A549 (cell line): ENCODE results near the gene SPC24. TPM values are rescaled to one million over a fixed set of nuclear protein-coding genes. Genes with fewer than 3 reads are reported as not detected.

Source experiments
- ATAC-seq, 2 experiments: fragments of 200-7000 bp in 1 of 2; fragments of >200 bp in 1 of 2; cut with Nextera tagmentation in 1 of 2; cut with Tn5 transposase in 1 of 2; 3 replicates each; pipeline versions ENCODE4 v1.8.0 to v1.9.1; 2018 to 2020; ENCODE audit warnings: mild to moderate bottlenecking in 1 of 2, moderate library complexity in 1 of 2
- CTCF ChIA-PET: fragments of 300-600 bp; sonication (Branson Sonifier 250); formaldehyde crosslinking; extraction: SDS; loops from one replicate; lab custom pipeline; 2021; ENCODE audit warnings: antibody characterized with exemption, inconsistent platforms; lab: Yijun Ruan, JAX
- POLR2A ChIA-PET: fragments of 350-600 bp; formaldehyde crosslinking; extraction: SDS; loops from one replicate; lab custom pipeline; 2021; ENCODE audit warnings: antibody characterized with exemption, inconsistent platforms; lab: Yijun Ruan, JAX
- DNase-seq, 2 experiments: peaks; one replicate each; pipeline versions ENCODE4 v3.0.0 to v3.0.0-alpha.2; 2011 to 2016; ENCODE audit warnings: low read depth in 1 of 2, low spot score in 1 of 2
- FAIRE-seq: peaks from 2 replicates; lab custom pipeline; 2011; peaks lifted over from hg19 to GRCh38; lab: Jason Lieb, UNC
- H3K27ac ChIP-seq, 2 experiments: fragments of >200 bp; sonication (Bioruptor Twin); formaldehyde crosslinking; 3 replicates each; pipeline ENCODE4 v1.5.1; 2016 to 2017
- H3K4me1 ChIP-seq: fragments of >200 bp; sonication (Bioruptor Twin); formaldehyde crosslinking; 3 replicates; pipeline ENCODE4 v1.6.1; 2016
- H3K4me2 ChIP-seq: fragments of >200 bp; sonication (Bioruptor Twin); formaldehyde crosslinking; 3 replicates; pipeline ENCODE4 v1.6.1; 2016
- H3K4me3 ChIP-seq: fragments of >200 bp; sonication (Bioruptor Twin); formaldehyde crosslinking; 3 replicates; pipeline ENCODE4 v1.5.1; 2016
- H3K9me3 ChIP-seq: fragments of >200 bp; sonication (Bioruptor Twin); formaldehyde crosslinking; 3 replicates; pipeline ENCODE4 v1.6.1; 2016
- ATOH8 ChIP-seq: fragments of 250-450 bp; sonication (Bioruptor Pico); IDR thresholded peaks from 2 replicates; pipeline ENCODE4 v1.5.0; 2020; ENCODE audit warnings: low read depth, mild to moderate bottlenecking, moderate library complexity
- BHLHE40 ChIP-seq: IDR thresholded peaks from 2 replicates; pipeline ENCODE4 v1.6.1; 2012; ENCODE audit warnings: low read depth, low read length, inconsistent platforms
- CBX8 ChIP-seq: fragments of 200-600 bp; sonication (generic); IDR thresholded peaks from 2 replicates; pipeline ENCODE4 v1.6.1; 2016
- CEBPB ChIP-seq, 2 experiments: fragments of >200 bp in 1 of 2; sonication (Bioruptor Twin) in 1 of 2; formaldehyde crosslinking in 1 of 2; IDR thresholded peaks; 2 replicates each; pipeline ENCODE4 v1.6.1; 2012 to 2016
- CHD4 ChIP-seq: fragments of 200-600 bp; sonication (generic); IDR thresholded peaks from 2 replicates; pipeline ENCODE4 v1.6.1; 2016; ENCODE audit warnings: antibody characterized with exemption, mild to moderate bottlenecking, borderline replicate concordance
- CTCF ChIP-seq: fragments of >200 bp; sonication (Bioruptor Twin); formaldehyde crosslinking; IDR thresholded peaks from 3 replicates; pipeline ENCODE4 v1.5.1; 2016
- EHMT2 ChIP-seq: fragments of 200-600 bp; sonication (generic); IDR thresholded peaks from 2 replicates; pipeline ENCODE4 v1.6.1; 2016; ENCODE audit warnings: antibody characterized with exemption, low read depth, mild to moderate bottlenecking, moderate library complexity
- FOSB ChIP-seq: fragments of 250-450 bp; sonication (Bioruptor Pico); IDR thresholded peaks from 2 replicates; pipeline ENCODE4 v1.5.0; 2020; ENCODE audit warnings: mild to moderate bottlenecking, moderate library complexity
- HOXB13 ChIP-seq: fragments of 250-450 bp; sonication (Bioruptor Pico); IDR thresholded peaks from 2 replicates; pipeline ENCODE4 v1.5.0; 2020; ENCODE audit warnings: low read depth, mild to moderate bottlenecking, moderate library complexity
- JUN ChIP-seq, 2 experiments: fragments of >200 bp; sonication (Bioruptor Twin); formaldehyde crosslinking; IDR thresholded peaks; 2 replicates in 1 of 2; 3 replicates in 1 of 2; pipeline ENCODE4 v1.6.1; 2016 to 2017
- JUNB ChIP-seq: fragments of >200 bp; sonication (Bioruptor Twin); formaldehyde crosslinking; IDR thresholded peaks from 2 replicates; pipeline ENCODE4 v1.6.1; 2016
- MAX ChIP-seq: IDR thresholded peaks from 2 replicates; pipeline ENCODE4 v1.6.1; 2012
- MAZ ChIP-seq: fragments of 150-350 bp; IDR thresholded peaks from 2 replicates; pipeline ENCODE4 v1.6.1; 2014; ENCODE audit warnings: antibody characterized with exemption, low read depth, low read length, borderline replicate concordance
- PHF8 ChIP-seq: fragments of 200-600 bp; sonication (generic); IDR thresholded peaks from 2 replicates; pipeline ENCODE4 v1.6.1; 2016; ENCODE audit warnings: low read depth, mild to moderate bottlenecking, antibody characterized with exemption, moderate library complexity, borderline replicate concordance
- POLR2A ChIP-seq: IDR thresholded peaks from 2 replicates; pipeline ENCODE4 v1.6.1; 2012; ENCODE audit warnings: mild to moderate bottlenecking, low read length
- POLR2AphosphoS2 ChIP-seq: conservative IDR thresholded peaks from 2 replicates; pipeline ENCODE4 v1.6.1; 2012; ENCODE audit warnings: low read length, improper control_type of control experiment, inconsistent platforms
- RAD21 ChIP-seq, 2 experiments: fragments of >200 bp in 1 of 2; sonication (Bioruptor Twin) in 1 of 2; formaldehyde crosslinking in 1 of 2; IDR thresholded peaks in 1 of 2; conservative IDR thresholded peaks in 1 of 2; 2 replicates in 1 of 2; 3 replicates in 1 of 2; pipeline ENCODE4 v1.6.1; 2012 to 2018; ENCODE audit warnings: inconsistent platforms in 1 of 2
- REST ChIP-seq: fragments of 200-600 bp; sonication (generic); IDR thresholded peaks from 2 replicates; pipeline ENCODE4 v1.6.1; 2016; ENCODE audit warnings: antibody characterized with exemption, mild to moderate bottlenecking, moderate library complexity
- RNF2 ChIP-seq: fragments of 200-600 bp; sonication (generic); IDR thresholded peaks from 2 replicates; pipeline ENCODE4 v1.6.1; 2016; ENCODE audit warnings: low read depth, mild to moderate bottlenecking, antibody characterized with exemption, moderate library complexity, borderline replicate concordance
- SMC3 ChIP-seq: fragments of >200 bp; sonication (Bioruptor Twin); formaldehyde crosslinking; IDR thresholded peaks from 3 replicates; pipeline ENCODE4 v1.6.1; 2018; ENCODE audit warnings: inconsistent platforms
- SREBF2 ChIP-seq: fragments of 450-650 bp; IDR thresholded peaks from 2 replicates; pipeline ENCODE4 v1.6.1; 2014; ENCODE audit warnings: mild to moderate bottlenecking, moderate library complexity
- TP53 ChIP-seq: fragments of 250-450 bp; sonication (Bioruptor Pico); IDR thresholded peaks from 2 replicates; pipeline ENCODE4 v1.5.0; 2021; ENCODE audit warnings: mild to moderate bottlenecking, moderate library complexity
- ZNF302 ChIP-seq: fragments of 250-450 bp; sonication (Bioruptor Pico); IDR thresholded peaks from 2 replicates; pipeline ENCODE4 v1.9.0; 2021; ENCODE audit warnings: inconsistent platforms, mild to moderate bottlenecking, moderate library complexity
- whole genome bisulfite sequencing: methylation state at CpG from one replicate; pipeline ENCODE4 v1.1.6; 2017; ENCODE audit errors: missing lambda C conversion rate; 5-methylcytosine and 5-hydroxymethylcytosine counted together
- polyA plus RNA-seq, 4 experiments: library from polyadenylated mRNA; depleted of rRNA in 3 of 4; stranded (reverse); fragments of >200 nt; fragmentation: RNase III in 1 of 4; extraction: RNeasy Plus Mini Kit Qiagen cat#74134 plus additional on column Dnase treatment in 1 of 4; gene quantifications; 2 replicates in 3 of 4; 3 replicates in 1 of 4; pipeline ENCODE4 v1.2.3, GENCODE V29; 2011 to 2017
- TF ChIP-seq, protein P1 (sequence below): fragments of 450-650 bp; IDR thresholded peaks from 2 replicates; pipeline ENCODE4 v1.6.1; 2014; ENCODE audit warnings: antibody characterized with exemption
- TF ChIP-seq, protein P2 (sequence below): fragments of 250-450 bp; sonication (Bioruptor Pico); IDR thresholded peaks from 2 replicates; pipeline ENCODE4 v1.5.0; 2021; ENCODE audit warnings: mild to moderate bottlenecking, moderate library complexity, borderline replicate concordance
- TF ChIP-seq, protein P3 (sequence below): IDR thresholded peaks from 2 replicates; pipeline ENCODE4 v1.6.1; 2012; ENCODE audit warnings: low read depth, borderline replicate concordance

Gene SPC24
- polyA plus RNA-seq, 2 of the 4 experiments (the other 2 are of a cell fraction) = 16.5 to 22.2 TPM

- ChIA-PET CTCF (interaction anchor here (0.6 to 2.5 kb wide), 6 partner anchors 9 to 190 kb away, joined by 3 to 13 read pairs (median 4); partner anchors contain the start of gene KANK2), POLR2A (no interaction called here)
- no peak for FAIRE-seq
- no peaks in the 10 kb centered on the region for H3K9me3 ChIP-seq
- DNase-seq = no peak
- no peak overlapping the region for H3K4me3 ChIP-seq
- peaks cover 9% of the 10 kb centered on the region; the same call in 2 of the 3 replicates for H3K4me1 ChIP-seq
- no peak for TF ChIP-seq BHLHE40
- no peak for TF ChIP-seq POLR2A
- TF ChIP-seq RNF2 = no peak
- TF ChIP-seq, protein P1, sequence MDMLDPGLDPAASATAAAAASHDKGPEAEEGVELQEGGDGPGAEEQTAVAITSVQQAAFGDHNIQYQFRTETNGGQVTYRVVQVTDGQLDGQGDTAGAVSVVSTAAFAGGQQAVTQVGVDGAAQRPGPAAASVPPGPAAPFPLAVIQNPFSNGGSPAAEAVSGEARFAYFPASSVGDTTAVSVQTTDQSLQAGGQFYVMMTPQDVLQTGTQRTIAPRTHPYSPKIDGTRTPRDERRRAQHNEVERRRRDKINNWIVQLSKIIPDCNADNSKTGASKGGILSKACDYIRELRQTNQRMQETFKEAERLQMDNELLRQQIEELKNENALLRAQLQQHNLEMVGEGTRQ = no peak
- no peak for TF ChIP-seq JUN (IDR thresholded peaks at IDR 0.05)
- TF ChIP-seq CEBPB (IDR thresholded peaks at IDR 0.05) = no peak
- TF ChIP-seq FOSB = no peak
- no peak for TF ChIP-seq SREBF2
- no peak for TF ChIP-seq HOXB13 (CRISPR knock-in tag)
- no peak for TF ChIP-seq SMC3
- no peak for TF ChIP-seq POLR2AphosphoS2
- TF ChIP-seq, protein P2, sequence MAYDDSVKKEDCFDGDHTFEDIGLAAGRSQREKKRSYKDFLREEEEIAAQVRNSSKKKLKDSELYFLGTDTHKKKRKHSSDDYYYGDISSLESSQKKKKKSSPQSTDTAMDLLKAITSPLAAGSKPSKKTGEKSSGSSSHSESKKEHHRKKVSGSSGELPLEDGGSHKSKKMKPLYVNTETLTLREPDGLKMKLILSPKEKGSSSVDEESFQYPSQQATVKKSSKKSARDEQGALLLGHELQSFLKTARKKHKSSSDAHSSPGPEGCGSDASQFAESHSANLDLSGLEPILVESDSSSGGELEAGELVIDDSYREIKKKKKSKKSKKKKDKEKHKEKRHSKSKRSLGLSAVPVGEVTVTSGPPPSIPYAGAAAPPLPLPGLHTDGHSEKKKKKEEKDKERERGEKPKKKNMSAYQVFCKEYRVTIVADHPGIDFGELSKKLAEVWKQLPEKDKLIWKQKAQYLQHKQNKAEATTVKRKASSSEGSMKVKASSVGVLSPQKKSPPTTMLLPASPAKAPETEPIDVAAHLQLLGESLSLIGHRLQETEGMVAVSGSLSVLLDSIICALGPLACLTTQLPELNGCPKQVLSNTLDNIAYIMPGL = no peak
- no peak for TF ChIP-seq ATOH8
- no peak for TF ChIP-seq MAZ
- no peak for TF ChIP-seq CBX8
- WGBS = 86% methylated on average over 7 of the region's 7 CpGs
- H3K4me2 ChIP-seq = no peak overlapping the region
- peak overlapping the region in 1 of 2 experiments; percentile 70; a peak in 2 of 6 replicates for H3K27ac ChIP-seq
- ATAC-seq = no peak
Measured at GRCh38 chr19:11131471-11131870, 24.1 kb downstream of the SPC24 start.

DNA sequence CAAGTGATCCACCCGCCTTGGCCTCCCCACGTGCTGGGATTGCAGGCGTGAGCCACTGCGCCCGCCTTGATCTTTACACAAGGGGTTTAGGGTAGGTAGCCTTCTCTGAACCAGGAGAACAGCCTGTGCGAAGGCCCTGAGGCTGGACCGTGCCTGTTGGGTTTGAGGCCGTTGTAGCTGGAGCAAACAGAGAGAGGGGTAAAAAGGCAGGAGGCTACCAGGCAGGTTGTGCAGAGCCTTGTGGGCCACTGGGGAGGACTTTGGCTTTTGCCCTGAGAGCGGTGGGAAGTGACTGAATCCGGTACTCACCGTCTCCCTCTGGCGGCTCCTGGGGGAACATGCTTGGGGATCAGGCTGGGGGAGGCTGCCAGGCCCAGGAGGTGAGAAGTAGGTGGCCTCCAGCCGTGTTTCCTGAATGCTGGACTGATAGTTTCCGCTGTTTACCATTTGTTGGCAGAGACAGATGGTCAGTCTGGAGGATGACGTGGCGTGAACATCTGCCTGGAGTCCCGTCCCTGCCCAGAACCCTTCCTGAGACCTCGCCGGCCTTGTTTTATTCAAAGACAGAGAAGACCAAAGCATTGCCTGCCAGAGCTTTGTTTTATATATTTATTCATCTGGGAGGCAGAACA is 24.6 kb downstream of the SPC24 start:
- TF ChIP-seq BHLHE40 (no peak), ZNF302 (CRISPR knock-in tag) (no peak), PHF8 (no peak), POLR2AphosphoS2 (no peak), EHMT2 (no peak), TP53 (CRISPR knock-in tag) (no peak), MAX (peak; percentile 33; the same call in 1 of the 2 replicates), CTCF (peak; percentile 57), JUNB (no peak), REST (no peak), RAD21 (conservative IDR thresholded peaks at IDR 0.05 in 1 of 2, IDR thresholded peaks at IDR 0.05 in 1 of 2) (peak; percentile 38 to 43; a peak in 4 of 5 replicates), CHD4 (no peak), SMC3 (peak; percentile 64)
- TF ChIP-seq, protein P3, sequence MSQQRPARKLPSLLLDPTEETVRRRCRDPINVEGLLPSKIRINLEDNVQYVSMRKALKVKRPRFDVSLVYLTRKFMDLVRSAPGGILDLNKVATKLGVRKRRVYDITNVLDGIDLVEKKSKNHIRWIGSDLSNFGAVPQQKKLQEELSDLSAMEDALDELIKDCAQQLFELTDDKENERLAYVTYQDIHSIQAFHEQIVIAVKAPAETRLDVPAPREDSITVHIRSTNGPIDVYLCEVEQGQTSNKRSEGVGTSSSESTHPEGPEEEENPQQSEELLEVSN = no peak

More for the DNA sequence above, 24.6 kb downstream of the SPC24 start:
- WGBS = 48% methylated on average over 18 of the region's 19 CpGs
- Histone ChIP-seq H3K27ac (peak overlapping the region; percentile 46 to 70; a peak in 3 of 6 replicates), H3K4me2 (no peak overlapping the region), H3K9me3 (no peaks in the 10 kb centered on the region), H3K4me1 (peaks cover 9% of the 10 kb centered on the region; the same call in 2 of the 3 replicates), H3K4me3 (no peak overlapping the region)
- ATAC-seq (peak; percentile 75 to 78), FAIRE-seq (no peak), DNase-seq (peak; percentile 79 to 80)
- ChIA-PET CTCF (interaction anchor here (0.6 to 2.5 kb wide), 13 partner anchors 8 to 195 kb away, joined by 3 to 13 read pairs (median 4); partner anchors contain the start of genes KANK2 and SPC24), POLR2A (no interaction called here)
